Skin epidermis (tissue), 12 donors: Measurements from ENCODE around the gene C11orf52.

Source experiments
- H3K27ac ChIP-seq, 21 experiments: fragments of 200-600 bp; sonication (generic) in 11 of 21; one replicate each; pipeline ENCODE4 v1.5.0; 2020; ENCODE audit warnings: mild to moderate bottlenecking in 3 of 21, inconsistent platforms in 2 of 21, moderate library complexity in 2 of 21
- H3K4me3 ChIP-seq, 7 experiments: fragments of 200-600 bp; sonication (generic) in 2 of 7; one replicate each; pipeline ENCODE4 v1.5.0; 2020; ENCODE audit warnings: inconsistent platforms in 2 of 7, mild to moderate bottlenecking in 2 of 7, moderate library complexity in 1 of 7

Gene C11orf52

DNA sequence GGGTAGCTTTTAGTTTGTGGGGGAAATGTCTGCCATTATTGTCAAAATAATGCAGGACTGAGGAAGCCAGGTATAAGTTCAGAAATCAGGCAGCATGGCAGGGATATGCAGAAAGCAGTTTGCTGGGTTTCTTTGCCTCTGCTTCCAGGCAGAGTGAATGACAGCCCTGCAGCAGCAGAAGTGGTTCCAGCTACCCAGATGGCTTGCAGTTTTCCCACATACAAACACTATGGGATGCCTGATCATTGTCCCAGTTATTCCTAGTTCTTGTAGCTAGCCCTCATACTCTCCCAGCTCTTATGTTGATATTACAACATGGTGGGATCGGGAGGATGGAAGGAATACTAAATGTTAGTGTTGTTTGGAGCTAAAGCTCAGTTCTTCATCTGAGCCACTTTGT lies 15.6 kb downstream of the C11orf52 start:
- Histone ChIP-seq H3K27ac (no peak overlapping the region), H3K4me3 (no peak overlapping the region)

DNA sequence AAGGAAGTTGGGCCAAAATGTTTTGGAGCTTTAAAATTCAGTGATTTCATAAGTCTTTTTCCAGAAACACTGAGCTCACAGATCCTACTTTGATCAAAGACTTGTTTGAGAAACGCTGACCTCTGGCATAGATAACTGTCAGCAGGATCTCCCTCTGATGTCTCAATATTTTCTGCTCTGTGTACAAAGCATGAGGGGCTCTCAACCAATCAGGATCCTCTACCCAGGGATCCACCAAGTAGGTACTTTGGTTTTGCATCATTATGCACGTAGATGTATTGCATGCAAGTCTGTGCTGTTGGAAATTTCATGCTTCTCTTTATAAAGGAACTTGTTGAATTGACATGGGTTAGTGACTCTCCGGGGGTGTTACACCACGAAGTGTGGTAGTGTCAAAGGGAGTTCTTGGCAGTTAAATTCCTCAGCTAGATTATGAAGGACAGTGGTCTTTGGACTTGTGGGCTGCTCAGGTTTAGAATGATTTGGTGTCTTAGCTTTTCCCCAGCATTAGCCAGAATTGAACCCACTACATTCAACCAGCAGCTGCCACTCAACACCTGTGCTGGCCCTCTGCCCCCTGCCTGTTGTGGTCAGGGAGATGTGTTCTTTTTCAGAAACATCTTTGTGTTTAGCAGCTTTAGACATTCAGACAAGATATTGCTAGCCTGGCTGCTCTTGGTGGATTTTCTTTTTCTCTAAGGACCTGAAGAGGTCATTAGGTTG lies 16.8 kb downstream of the C11orf52 start:
- Histone ChIP-seq H3K4me3 (no peak overlapping the region), H3K27ac (peak overlapping the region in 14 of 21 experiments; percentile 3 to 90 (median 70))

GRCh38 chr11:111936040-111936540 lies 17.4 kb downstream of the C11orf52 start:
- H3K4me3 ChIP-seq: peak overlapping the region in 6 of 7 experiments; percentile 45 to 86 (median 66)

DNA sequence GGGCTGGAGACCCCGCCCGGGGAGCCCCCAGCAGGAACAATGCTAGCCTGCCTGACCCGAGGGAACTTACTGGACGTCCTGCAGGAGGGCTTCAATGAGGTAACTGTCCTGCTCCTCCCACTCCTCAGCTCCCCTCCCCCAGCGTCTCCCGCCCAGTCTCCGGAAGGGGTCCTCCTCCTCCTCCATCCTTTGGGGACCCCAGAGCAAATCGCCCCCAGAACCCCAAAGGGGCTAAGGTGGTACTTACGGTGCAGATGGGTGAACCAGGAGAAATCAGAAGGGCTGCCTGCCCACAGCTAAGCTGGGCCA lies 18.7 kb downstream of the C11orf52 start:
- H3K27ac ChIP-seq: peak overlapping the region in 20 of 21 experiments; percentile 12 to 90 (median 70)
- H3K4me3 ChIP-seq: peak overlapping the region; percentile 45 to 86 (median 65)

More at GRCh38 chr11:111936040-111936540, 17.4 kb downstream of the C11orf52 start:
- peak overlapping the region in 15 of 21 experiments; percentile 3 to 90 (median 71) for H3K27ac ChIP-seq

- Histone ChIP-seq H3K27ac (peak overlapping the region in 15 of 21 experiments; percentile 12 to 90 (median 77)), H3K4me3 (peak overlapping the region in 6 of 7 experiments; percentile 45 to 86 (median 66))
Observed at GRCh38 chr11:111937844-111938243, 19.1 kb downstream of the C11orf52 start.

GRCh38 chr11:111938687-111939160 lies 20.0 kb downstream of the C11orf52 start:
- H3K27ac ChIP-seq: peak overlapping the region in 15 of 21 experiments; percentile 3 to 90 (median 61)
- no peak overlapping the region for H3K4me3 ChIP-seq

GRCh38 chr11:111939836-111940604 lies 21.3 kb downstream of the C11orf52 start:
- peak overlapping the region in 6 of 21 experiments; percentile 3 to 90 (median 52) for H3K27ac ChIP-seq
- no peak overlapping the region for H3K4me3 ChIP-seq

DNA sequence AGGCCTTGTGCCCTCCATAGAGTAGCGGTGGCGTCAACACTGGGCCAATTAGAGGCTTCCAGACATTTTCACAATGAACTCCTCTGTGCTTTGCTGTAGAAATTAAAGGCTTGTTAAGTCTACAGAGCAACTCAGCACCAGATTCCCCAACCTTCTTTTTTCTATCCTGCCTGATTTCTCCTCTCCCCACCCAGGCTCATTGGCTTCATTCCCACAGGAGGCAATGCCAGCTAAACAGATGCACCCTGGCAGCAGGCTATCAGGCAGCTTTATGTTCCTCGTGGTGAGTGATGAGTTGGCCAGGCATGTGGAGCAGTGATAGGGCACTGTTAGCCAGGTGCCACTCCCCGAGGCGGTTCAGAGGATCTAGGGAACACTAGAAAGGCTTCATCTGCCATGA lies 23.2 kb downstream of the C11orf52 start:
- no peak overlapping the region for H3K4me3 ChIP-seq
- peak overlapping the region in 5 of 21 experiments; percentile 10 to 47 (median 40) for H3K27ac ChIP-seq

DNA sequence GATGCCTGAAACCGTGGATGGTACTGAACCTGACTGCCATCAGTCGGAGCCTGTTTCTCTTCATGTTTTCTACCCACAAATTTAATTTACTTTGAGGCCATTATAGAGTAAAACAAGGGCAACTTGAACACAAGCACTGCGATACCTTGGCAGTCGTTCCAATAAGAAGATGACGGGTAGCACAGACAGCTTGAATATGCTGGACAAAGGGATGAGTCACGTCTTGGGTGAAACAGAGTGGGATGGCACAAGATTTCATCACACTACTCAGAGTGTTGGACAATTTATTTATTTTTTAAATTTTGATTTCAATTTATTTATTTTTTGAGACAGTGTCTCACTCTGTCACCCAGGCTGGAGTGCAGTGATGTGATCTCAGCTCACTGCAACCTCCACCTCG lies 24.1 kb downstream of the C11orf52 start:
- H3K27ac ChIP-seq: peak overlapping the region in 1 of 21 experiments; percentile 33
- no peak overlapping the region for H3K4me3 ChIP-seq

DNA sequence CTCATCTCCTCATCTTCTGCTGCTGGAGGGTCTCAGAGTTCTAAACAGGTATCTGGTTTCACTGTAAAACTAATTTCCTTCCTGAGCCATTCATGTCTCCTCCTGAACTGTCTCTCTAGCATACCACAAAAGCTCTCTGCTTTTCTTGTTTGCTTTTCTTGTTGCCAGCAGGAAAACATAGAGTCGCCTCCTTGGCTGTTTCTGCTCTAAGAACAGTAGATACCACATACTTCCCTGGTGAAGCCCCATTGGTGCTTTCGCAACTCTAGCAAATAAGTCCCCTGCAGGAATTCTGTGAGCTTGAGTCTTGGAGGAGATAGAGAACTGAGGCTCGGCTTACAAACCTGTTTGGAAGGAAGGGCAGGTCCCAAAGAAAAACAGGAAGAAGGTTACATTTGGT lies 25.4 kb downstream of the C11orf52 start:
- no peak overlapping the region for H3K4me3 ChIP-seq
- H3K27ac ChIP-seq: peak overlapping the region in 16 of 21 experiments; percentile 15 to 84 (median 60)

DNA sequence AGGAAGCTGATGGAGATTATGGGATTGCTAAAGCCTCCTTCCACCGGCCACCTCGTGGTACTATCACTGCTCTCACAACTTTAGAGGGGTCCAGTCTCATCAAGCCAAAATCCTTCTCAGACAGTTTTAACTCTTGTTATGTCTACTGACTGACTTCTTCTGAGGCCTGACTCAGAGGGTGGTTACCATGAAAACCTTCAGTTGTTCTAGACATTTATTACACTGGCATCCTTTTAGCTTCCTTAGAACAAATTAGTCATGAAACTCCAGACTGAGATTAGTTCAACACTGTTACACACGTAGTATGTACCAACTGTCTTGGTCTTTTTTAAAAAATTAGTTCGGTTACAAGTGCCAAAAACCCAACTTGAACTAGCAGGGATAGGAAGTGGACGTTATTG lies 25.9 kb downstream of the C11orf52 start:
- peak overlapping the region in 16 of 21 experiments; percentile 15 to 84 (median 66) for H3K27ac ChIP-seq

DNA sequence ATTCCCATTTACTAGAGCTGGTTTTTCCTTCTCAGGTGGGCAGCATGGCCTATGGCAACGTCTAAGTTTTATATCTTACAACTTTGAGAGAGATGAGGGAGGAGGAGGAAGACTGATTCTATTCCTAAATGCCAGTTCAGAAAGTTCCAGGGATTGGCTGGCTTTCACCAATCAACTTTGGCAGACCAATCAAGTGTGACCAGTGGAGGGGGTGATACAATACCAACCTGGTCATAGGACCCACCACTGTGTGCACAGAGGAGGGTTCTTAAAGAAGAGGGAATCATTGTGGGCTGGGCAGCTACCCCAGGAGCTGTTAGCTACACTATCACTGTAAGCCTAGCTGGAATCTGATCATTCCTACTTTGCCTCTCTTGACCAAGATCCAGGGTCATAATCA lies 26.5 kb downstream of the C11orf52 start:
- H3K27ac ChIP-seq: peak overlapping the region in 19 of 21 experiments; percentile 11 to 84 (median 53)
- no peak overlapping the region for H3K4me3 ChIP-seq

More for the DNA sequence above, 25.9 kb downstream of the C11orf52 start:
- no peak overlapping the region for H3K4me3 ChIP-seq

DNA sequence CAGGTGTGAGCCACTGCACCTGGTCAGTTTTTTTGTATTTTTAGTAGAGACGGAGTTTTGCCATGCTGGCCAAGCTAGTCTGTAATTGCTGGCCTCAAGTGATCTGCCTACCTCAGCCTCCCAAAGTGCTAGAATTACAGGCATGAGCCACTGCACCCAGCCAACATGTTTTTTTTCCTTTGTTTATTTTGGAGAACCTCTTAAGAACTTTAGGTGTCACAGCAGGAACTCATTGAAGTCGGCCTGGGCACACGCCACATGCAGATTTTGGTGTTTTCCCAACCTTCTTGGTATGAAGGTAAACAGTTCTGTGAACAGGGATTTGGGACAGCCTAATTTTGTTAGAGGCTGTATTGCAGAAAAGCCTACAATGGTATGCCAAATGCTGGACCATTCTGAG lies 27.8 kb downstream of the C11orf52 start:
- Histone ChIP-seq H3K4me3 (no peak overlapping the region), H3K27ac (peak overlapping the region in 3 of 21 experiments; percentile 21 to 84 (median 82))

- no peak overlapping the region for H3K4me3 ChIP-seq
- peak overlapping the region in 3 of 21 experiments; percentile 8 to 84 (median 30) for H3K27ac ChIP-seq
Observed at GRCh38 chr11:111947143-111947542, 28.4 kb downstream of the C11orf52 start.

DNA sequence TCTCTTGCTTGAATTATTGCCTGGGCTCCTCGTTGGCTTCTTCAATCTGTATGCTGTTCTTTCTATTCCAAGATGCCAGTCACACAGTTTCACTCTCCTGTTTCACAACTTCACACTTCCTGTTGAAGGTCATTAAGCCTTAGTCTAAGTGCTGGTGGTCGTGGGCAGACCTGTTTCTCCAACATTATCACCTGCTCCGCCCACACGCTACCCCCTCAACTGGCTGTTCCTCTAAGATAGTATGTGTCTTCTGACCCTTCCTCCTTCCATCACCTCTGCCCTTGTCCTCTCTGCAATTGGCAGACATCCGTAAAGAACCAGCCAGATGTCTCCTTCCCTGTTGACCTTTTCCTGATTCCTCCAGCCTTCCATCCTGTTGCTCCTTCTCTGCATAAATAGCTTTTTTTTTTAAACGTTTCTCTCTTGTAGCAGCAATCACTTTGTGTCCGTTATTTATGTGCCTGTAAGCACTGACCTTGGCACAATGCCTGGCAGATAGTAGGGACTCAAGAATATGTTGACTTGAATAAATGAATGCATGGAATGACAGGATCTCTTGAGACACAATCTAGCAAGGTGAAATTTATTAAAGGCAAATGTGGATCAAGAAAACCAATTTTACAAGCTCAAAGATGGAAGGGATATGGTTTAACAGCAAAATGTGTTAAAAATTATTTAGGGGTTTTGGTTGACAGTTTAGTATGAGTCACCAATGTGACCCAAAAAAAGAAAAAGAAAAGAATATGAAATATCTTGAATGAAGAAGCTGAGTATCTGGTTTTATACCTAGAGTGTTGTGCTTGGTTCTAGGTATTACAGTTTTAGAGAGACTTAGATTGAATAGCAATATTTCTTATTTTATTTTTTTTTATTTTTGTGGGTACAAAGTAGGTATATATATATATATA lies 31.1 kb downstream of the C11orf52 start:
- H3K4me3 ChIP-seq: no peak overlapping the region
- no peak overlapping the region for H3K27ac ChIP-seq

GRCh38 chr11:111951565-111951964 lies 32.9 kb downstream of the C11orf52 start:
- no peak overlapping the region for H3K27ac ChIP-seq
- no peak overlapping the region for H3K4me3 ChIP-seq

GRCh38 chr11:111954154-111954553 lies 35.4 kb downstream of the C11orf52 start:
- H3K27ac ChIP-seq: no peak overlapping the region
- no peak overlapping the region for H3K4me3 ChIP-seq

DNA sequence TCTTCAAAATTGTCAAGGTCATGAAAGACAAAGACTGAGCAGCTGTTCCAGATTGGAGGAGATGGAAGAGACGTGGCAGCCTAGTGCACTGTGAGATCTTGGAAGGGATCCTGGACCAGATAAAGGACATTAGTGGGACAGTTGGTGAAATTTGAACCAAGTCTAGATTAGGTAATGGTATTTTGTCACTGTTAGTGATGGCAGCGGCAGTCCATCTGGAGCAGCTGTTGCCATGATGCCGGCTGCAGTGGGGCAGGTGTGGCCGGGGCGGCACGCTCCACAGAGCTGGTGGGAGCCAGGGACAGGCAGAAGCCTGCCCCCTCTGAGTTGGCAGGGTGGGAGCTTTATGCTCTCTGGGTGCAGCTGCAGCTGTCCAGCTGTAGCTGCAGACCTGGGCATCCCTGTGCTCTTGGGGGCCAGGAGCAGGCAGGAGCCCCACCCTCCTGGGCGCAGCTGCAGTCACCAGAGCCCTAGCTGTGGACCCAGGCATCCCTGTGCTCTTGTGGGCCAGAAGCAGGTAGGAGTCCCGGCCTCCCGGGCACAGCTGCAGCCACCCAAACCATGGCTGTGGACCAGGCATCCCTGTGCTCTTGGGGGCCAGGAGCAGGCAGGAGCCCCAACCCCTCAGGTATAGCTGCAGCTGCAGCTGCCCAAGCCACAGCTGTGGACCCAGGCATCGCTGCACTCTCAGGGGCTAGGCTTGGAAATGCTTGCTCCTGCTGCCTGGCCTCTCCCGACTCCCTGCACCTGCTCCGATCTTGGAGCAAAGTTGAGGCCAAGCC lies 39.1 kb downstream of the C11orf52 start:
- no peak overlapping the region for H3K27ac ChIP-seq
- H3K4me3 ChIP-seq: no peak overlapping the region

DNA sequence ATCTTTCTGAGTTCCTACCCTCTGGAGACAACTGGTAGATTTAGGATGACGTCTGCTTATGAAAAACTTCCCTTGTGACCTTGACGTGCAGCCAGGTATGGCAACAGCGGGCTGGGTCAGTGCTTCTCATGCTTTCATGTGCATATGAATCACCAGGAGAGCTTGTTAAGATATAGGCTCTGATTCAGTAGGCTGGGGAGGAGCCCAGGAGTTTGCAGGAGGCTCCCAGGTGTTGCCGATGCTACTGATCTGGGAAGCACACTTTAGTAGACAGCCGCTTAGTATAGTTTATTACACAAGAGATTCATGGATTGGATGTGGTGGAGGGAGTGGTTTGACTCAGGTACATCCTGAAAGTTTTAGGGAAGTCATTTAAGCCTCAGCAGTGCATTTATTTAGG lies 42.2 kb downstream of the C11orf52 start:
- Histone ChIP-seq H3K4me3 (no peak overlapping the region), H3K27ac (peak overlapping the region in 8 of 21 experiments; percentile 4 to 72 (median 55))
